Heart right ventricle (tissue), 16 donors: ENCODE measurements around the gene GLYR1. TPM values are rescaled to one million over a fixed set of nuclear protein-coding genes. Genes with fewer than 3 reads are reported as not detected.

Source experiments
- ATAC-seq, 8 donors: fragments of 200-7000 bp; cut with Tn5 transposase; one replicate each; pipeline ENCODE4 v1.9.1; 2020; ENCODE audit warnings: mild to moderate bottlenecking in 8 of 8, moderate library complexity in 8 of 8, moderate number of reproducible peaks in 1 of 8
- DNase-seq, 2 donors: peaks; one replicate each; pipeline ENCODE4 v3.0.0-alpha.2; 2020
- H3K27ac ChIP-seq, 10 donors: fragments of 200-600 bp; sonication (generic) in 2 of 10; one replicate each; pipeline versions ENCODE4 v1.5.0 to v1.8.0; 2020 to 2022; ENCODE audit warnings: mild to moderate bottlenecking in 3 of 10
- H3K27me3 ChIP-seq, 7 donors: fragments of 200-600 bp; one replicate each; pipeline ENCODE4 v1.8.0; 2021 to 2022; ENCODE audit warnings: mild to moderate bottlenecking in 2 of 7
- H3K36me3 ChIP-seq, 9 donors: fragments of 200-600 bp; sonication (generic) in 1 of 9; one replicate each; pipeline versions ENCODE4 v1.5.0 to v1.8.0; 2020 to 2022; ENCODE audit warnings: mild to moderate bottlenecking in 2 of 9
- H3K4me1 ChIP-seq, 9 donors: fragments of 200-600 bp; sonication (generic) in 1 of 9; one replicate each; pipeline versions ENCODE4 v1.5.0 to v1.8.0; 2020 to 2022; ENCODE audit warnings: mild to moderate bottlenecking in 4 of 9
- H3K4me3 ChIP-seq, 10 donors: fragments of 200-600 bp; sonication (generic) in 2 of 10; one replicate each; pipeline versions ENCODE4 v1.5.0 to v1.8.0; 2020 to 2022; ENCODE audit warnings: mild to moderate bottlenecking in 7 of 10, moderate library complexity in 2 of 10
- H3K9me3 ChIP-seq, 11 donors: fragments of 200-600 bp in 10 of 11; sonication (generic) in 2 of 11; one replicate each; pipeline versions ENCODE4 v1.5.0 to v1.8.0; 2013 to 2022; ENCODE audit warnings: mild to moderate bottlenecking in 2 of 11, control low read depth in 1 of 11, moderate library complexity in 1 of 11
- CTCF ChIP-seq, 9 donors: fragments of 200-600 bp; sonication (generic) in 2 of 9; IDR thresholded peaks; one replicate each; pipeline versions ENCODE4 v1.5.0 to v1.8.0; 2021 to 2022; ENCODE audit warnings: antibody characterized with exemption in 9 of 9, mild to moderate bottlenecking in 5 of 9, moderate library complexity in 1 of 9
- WGBS, 2 donors: extraction: QIAGEN DNeasy Blood & Tissue Kit; methylation state at CpG; one replicate each; pipeline ENCODE4 v1.1.7; 2013; ENCODE audit warnings: inconsistent platforms in 1 of 2; 5-methylcytosine and 5-hydroxymethylcytosine counted together
- intact Hi-C, 10 donors: fragments of 100-400 bp; cut with DNase I; formaldehyde crosslinking; loops; one replicate each; pipeline versions ENCODE4 v1.11.1 to v1.14.2; 2022
- polyA plus RNA-seq, 2 donors: library from polyadenylated mRNA; stranded (reverse); fragments of 200-250 nt; gene quantifications; one replicate each; pipeline ENCODE4 v1.2.3, GENCODE V29; 2013
- total RNA-seq, 10 donors: library from RNA; stranded (reverse); fragmentation: NEBNext Ultra II Directional in 3 of 10; extraction: Animal tissue kit (Norgen Biotek cat#: 25700) in 3 of 10; gene quantifications; one replicate each; pipeline versions ENCODE4 v1.2.1 to v1.2.4, GENCODE V29; 2021 to 2023
- donor health status: Arrhythmogenic right ventricular cardiomyopathy.
- donor health status: ischemic (EF 13 %, LVEDD 7.1; RV severe dilation, severe dysfunction).
- donor health status: healthy with polysubstance abuse.
- donor health status: DM: no; HTN: yes; CAD: no.
- donor health status: DM: no; HTN: no; CAD: no.
- donor health status: ischemic (EF 25% LVEDD 6.9; RV normal size, moderate dysfunction).
- donor health status: ischemic (EF 25% LVEDD 5.7; RV mildly dilated, moderate dysfunction).
- donor health status: healthy.
- donor health status: DM: yes; HTN: yes; CAD: no.
- donor health status: Ischemic cardiomyopathy.
- donor health status: ischemic (EF 35%, LVEDD 5.7; RV mildly dilated, moderate dysfunction).
- donor health status: nonischemic (EF 11% LVEDD 7.7; RV severe dilation, severe dysfunction).
- donor health status: DM: yes; HTN: yes; CAD: no.
- donor health status: PGD.
- donor health status: ischemic (EF 29% LVEDD 5.4; RV normal size, mild dysfunction).
- donor health status: nonischemic (EF 23%, LVEDD 6.1; RV moderate dilation, normal function).

The GLYR1 gene
- total and polyA plus RNA-seq, 12 donors: 36.5 to 105 (median 73.3) TPM

- Histone ChIP-seq H3K4me1 (no peaks in the 10 kb centered on the region), H3K9me3 (no peaks in the 10 kb centered on the region), H3K4me3 (no peak overlapping the region), H3K27me3 (no peaks in the 10 kb centered on the region), H3K36me3 (peaks cover 0 to 24% (median 8%) of the 10 kb centered on the region in 9 donors), H3K27ac (no peak overlapping the region)
- DNase-seq (no peak), ATAC-seq (no peak)
- no peak for TF ChIP-seq CTCF (IDR thresholded peaks at IDR 0.05)
- 73 to 74% methylated on average over 13 of the region's 13 CpGs for WGBS, 2 donors
- intact Hi-C loops: no loop called here
Measured at GRCh38 chr16:4792951-4793513, 54.1 kb downstream of the GLYR1 start.

GRCh38 chr16:4790871-4791270 lies 56.2 kb downstream of the GLYR1 start:
- Histone ChIP-seq H3K4me1 (no peaks in the 10 kb centered on the region), H3K27me3 (no peaks in the 10 kb centered on the region), H3K36me3 (peaks cover 0 to 3% (median 0%) of the 10 kb centered on the region in 9 donors), H3K4me3 (no peak overlapping the region), H3K27ac (no peak overlapping the region), H3K9me3 (no peaks in the 10 kb centered on the region)
- ATAC-seq (no peak), DNase-seq (no peak)
- intact Hi-C loops: no loop called here
- no peak for TF ChIP-seq CTCF (IDR thresholded peaks at IDR 0.05)
- WGBS, 2 donors: 67 to 68% methylated on average over 10 of the region's 10 CpGs

- WGBS, 2 donors: 88 to 89% methylated on average over 10 of the region's 10 CpGs
- Histone ChIP-seq H3K9me3 (no peaks in the 10 kb centered on the region), H3K27me3 (no peaks in the 10 kb centered on the region), H3K4me3 (no peak overlapping the region), H3K4me1 (no peaks in the 10 kb centered on the region), H3K36me3 (no peaks in the 10 kb centered on the region), H3K27ac (no peak overlapping the region)
- TF ChIP-seq CTCF (IDR thresholded peaks at IDR 0.05): no peak
- no peak for DNase-seq
- no peak for ATAC-seq
- intact Hi-C loops: no loop called here
Measured at GRCh38 chr16:4790261-4790660, 56.8 kb downstream of the GLYR1 start.

- H3K36me3 ChIP-seq: no peaks in the 10 kb centered on the region
- no peaks in the 10 kb centered on the region for H3K27me3 ChIP-seq
- H3K4me1 ChIP-seq: no peaks in the 10 kb centered on the region
- H3K27ac ChIP-seq: no peak overlapping the region
- WGBS, 2 donors: 71 to 76% methylated on average over 7 of the region's 7 CpGs
- H3K4me3 ChIP-seq: no peak overlapping the region
- TF ChIP-seq CTCF (IDR thresholded peaks at IDR 0.05): no peak
- ATAC-seq: no peak
- H3K9me3 ChIP-seq: no peaks in the 10 kb centered on the region
- intact Hi-C loops: no loop called here
- no peak for DNase-seq
Measured at GRCh38 chr16:4788910-4789309, 58.2 kb downstream of the GLYR1 start.
